Suprapubic skin (tissue), 4 donors: Measurements from ENCODE around the gene KCP. TPM values are rescaled to one million over a fixed set of nuclear protein-coding genes. Genes with fewer than 3 reads are reported as not detected.

Experiments
- DNase-seq, 2 donors: peaks; one replicate each; pipeline ENCODE4 v3.0.0-alpha.2; 2019; ENCODE audit warnings: low spot score in 2 of 2
- H3K27ac ChIP-seq: fragments of 200-600 bp; sonication (generic); one replicate; pipeline ENCODE4 v1.5.1; 2019
- H3K27me3 ChIP-seq: fragments of 200-600 bp; sonication (generic); one replicate; pipeline ENCODE4 v1.5.1; 2019
- H3K36me3 ChIP-seq: fragments of 200-600 bp; sonication (generic); one replicate; pipeline ENCODE4 v1.5.1; 2019
- H3K4me1 ChIP-seq: fragments of 200-600 bp; sonication (generic); one replicate; pipeline ENCODE4 v1.5.1; 2019
- H3K4me3 ChIP-seq: fragments of 200-600 bp; sonication (generic); one replicate; pipeline ENCODE4 v1.5.1; 2019; ENCODE audit warnings: mild to moderate bottlenecking
- H3K9me3 ChIP-seq: fragments of 200-600 bp; sonication (generic); one replicate; pipeline ENCODE4 v1.5.1; 2019
- CTCF ChIP-seq, 2 donors: fragments of 200-600 bp in 1 of 2; fragments of 450-650 bp in 1 of 2; sonication (generic) in 1 of 2; IDR thresholded peaks; one replicate each; pipeline ENCODE4 v1.5.1; 2016 to 2019; ENCODE audit warnings: antibody characterized with exemption in 2 of 2, mild to moderate bottlenecking in 1 of 2, moderate library complexity in 1 of 2
- EP300 ChIP-seq: sonication (generic); formaldehyde crosslinking; IDR thresholded peaks from one replicate; pipeline ENCODE4 v1.6.1; 2017; ENCODE audit warnings: antibody characterized with exemption
- POLR2A ChIP-seq, 2 donors: fragments of 450-650 bp; IDR thresholded peaks; one replicate each; pipeline ENCODE4 v1.6.1; 2017; ENCODE audit warnings: antibody characterized with exemption in 2 of 2, mild to moderate bottlenecking in 2 of 2, moderate library complexity in 2 of 2
- POLR2AphosphoS5 ChIP-seq, 3 donors: sonication (generic); formaldehyde crosslinking; IDR thresholded peaks; one replicate each; pipeline ENCODE4 v1.6.1; 2017; ENCODE audit warnings: antibody characterized with exemption in 3 of 3
- WGBS: methylation state at CpG from one replicate; pipeline ENCODE4 v1.1.5; 2018; 5-methylcytosine and 5-hydroxymethylcytosine counted together
- total RNA-seq, 4 donors: library from RNA; depleted of rRNA; stranded (reverse); fragments of >200 nt; gene quantifications; one replicate each; pipeline ENCODE4 v1.1.0, GENCODE V29; 2016

Gene KCP
- total RNA-seq, 4 donors from 2014 or later, result 0.17 to 0.57 (median 0.36) TPM

GRCh38 chr7:128848289-128849155 is 62.0 kb downstream of the KCP start:
- no peak for DNase-seq
- H3K4me3 ChIP-seq, result no peak overlapping the region
- H3K9me3 ChIP-seq, result no peaks in the 10 kb centered on the region
- TF ChIP-seq EP300 (no peak), POLR2AphosphoS5 (IDR thresholded peaks at IDR 0.05) (no peak), CTCF (IDR thresholded peaks at IDR 0.05) (no peak), POLR2A (IDR thresholded peaks at IDR 0.05) (no peak)
- no peak overlapping the region for H3K27ac ChIP-seq
- WGBS, result 90% methylated on average over 19 of the region's 31 CpGs
- no peaks in the 10 kb centered on the region for H3K4me1 ChIP-seq
- no peaks in the 10 kb centered on the region for H3K27me3 ChIP-seq
- peaks cover 37% of the 10 kb centered on the region for H3K36me3 ChIP-seq

- H3K27me3 ChIP-seq, result no peaks in the 10 kb centered on the region
- WGBS, result 80% methylated on average over 1 of the region's 17 CpGs
Observed at GRCh38 chr7:128847721-128848211, 62.7 kb downstream of the KCP start.

GRCh38 chr7:128846781-128847444 is 63.6 kb downstream of the KCP start:
- Histone ChIP-seq H3K4me1 (no peaks in the 10 kb centered on the region), H3K4me3 (no peak overlapping the region), H3K36me3 (peaks cover 31% of the 10 kb centered on the region), H3K9me3 (no peaks in the 10 kb centered on the region), H3K27me3 (no peaks in the 10 kb centered on the region), H3K27ac (no peak overlapping the region)
- no peak for DNase-seq
- no peak for TF ChIP-seq POLR2A (IDR thresholded peaks at IDR 0.05)
- TF ChIP-seq POLR2AphosphoS5 (IDR thresholded peaks at IDR 0.05), result no peak
- no peak for TF ChIP-seq CTCF (IDR thresholded peaks at IDR 0.05)
- TF ChIP-seq EP300, result no peak
- WGBS, result 87% methylated on average over 14 of the region's 14 CpGs

More at GRCh38 chr7:128847721-128848211, 62.7 kb downstream of the KCP start:
- Histone ChIP-seq H3K4me1 (no peaks in the 10 kb centered on the region), H3K36me3 (peaks cover 34% of the 10 kb centered on the region), H3K4me3 (no peak overlapping the region), H3K27ac (no peak overlapping the region), H3K9me3 (no peaks in the 10 kb centered on the region)
- DNase-seq, result no peak
- TF ChIP-seq POLR2AphosphoS5 (IDR thresholded peaks at IDR 0.05), result no peak
- no peak for TF ChIP-seq CTCF (IDR thresholded peaks at IDR 0.05)
- no peak for TF ChIP-seq EP300
- TF ChIP-seq POLR2A (IDR thresholded peaks at IDR 0.05), result no peak

- Histone ChIP-seq H3K27me3 (no peaks in the 10 kb centered on the region), H3K9me3 (no peaks in the 10 kb centered on the region), H3K27ac (no peak overlapping the region), H3K4me1 (no peaks in the 10 kb centered on the region), H3K36me3 (peaks cover 29% of the 10 kb centered on the region), H3K4me3 (no peak overlapping the region)
- no peak for DNase-seq
- no peak for TF ChIP-seq POLR2A (IDR thresholded peaks at IDR 0.05)
- no peak for TF ChIP-seq CTCF (IDR thresholded peaks at IDR 0.05)
- TF ChIP-seq EP300, result no peak
- no peak for TF ChIP-seq POLR2AphosphoS5 (IDR thresholded peaks at IDR 0.05)
- 88% methylated on average over 9 of the region's 19 CpGs for WGBS
Observed at GRCh38 chr7:128845987-128846386, 64.5 kb downstream of the KCP start.

- H3K4me1 ChIP-seq, result no peaks in the 10 kb centered on the region
- no peaks in the 10 kb centered on the region for H3K27me3 ChIP-seq
- H3K27ac ChIP-seq, result no peak overlapping the region
- no peaks in the 10 kb centered on the region for H3K9me3 ChIP-seq
- peaks cover 24% of the 10 kb centered on the region for H3K36me3 ChIP-seq
- no peak overlapping the region for H3K4me3 ChIP-seq
- 84% methylated on average over 5 of the region's 5 CpGs for WGBS
- no peak for DNase-seq
- TF ChIP-seq EP300 (no peak), CTCF (IDR thresholded peaks at IDR 0.05) (no peak), POLR2AphosphoS5 (IDR thresholded peaks at IDR 0.05) (no peak), POLR2A (IDR thresholded peaks at IDR 0.05) (no peak)
Observed at GRCh38 chr7:128845475-128845874, 65.0 kb downstream of the KCP start.
